NCI-H774 (cell line): ENCODE results near the gene ELK4.

Experiments used
- DNase-seq: peaks from one replicate; lab custom pipeline; 2025; lab: John Stamatoyannopoulos, UW

Gene ELK4, protein sequence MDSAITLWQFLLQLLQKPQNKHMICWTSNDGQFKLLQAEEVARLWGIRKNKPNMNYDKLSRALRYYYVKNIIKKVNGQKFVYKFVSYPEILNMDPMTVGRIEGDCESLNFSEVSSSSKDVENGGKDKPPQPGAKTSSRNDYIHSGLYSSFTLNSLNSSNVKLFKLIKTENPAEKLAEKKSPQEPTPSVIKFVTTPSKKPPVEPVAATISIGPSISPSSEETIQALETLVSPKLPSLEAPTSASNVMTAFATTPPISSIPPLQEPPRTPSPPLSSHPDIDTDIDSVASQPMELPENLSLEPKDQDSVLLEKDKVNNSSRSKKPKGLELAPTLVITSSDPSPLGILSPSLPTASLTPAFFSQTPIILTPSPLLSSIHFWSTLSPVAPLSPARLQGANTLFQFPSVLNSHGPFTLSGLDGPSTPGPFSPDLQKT

GRCh38 chr1:205631768-205632668, at the start of gene ELK4:
TSS of gene ELK4 (minus strand) at chr1:205632011. CDS start at chr1:205623882, 8,129 bp downstream.
- DNase-seq, result peak; percentile 98

DNA sequence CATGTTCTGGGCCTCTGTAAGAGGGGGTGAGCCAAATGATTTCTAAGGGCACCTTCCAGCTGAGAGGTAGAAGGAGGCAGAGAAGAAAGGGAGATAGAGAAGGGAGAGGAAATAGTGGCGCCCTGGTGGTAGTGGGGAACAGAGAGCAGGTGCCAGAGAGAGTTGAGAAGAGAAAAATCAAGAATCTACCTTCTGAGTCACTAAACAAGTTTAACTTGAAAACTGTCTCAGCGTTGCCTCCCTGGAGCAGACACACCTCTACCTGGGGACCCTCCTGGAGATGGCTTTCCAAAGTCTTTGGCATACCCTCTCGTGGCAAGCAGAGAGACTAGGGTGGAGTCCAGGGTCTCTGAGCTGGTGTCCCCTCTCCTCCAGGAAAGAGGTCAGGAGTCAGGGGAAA, 49.6 kb upstream of the ELK4 start:
- DNase-seq, result no peak

DNA sequence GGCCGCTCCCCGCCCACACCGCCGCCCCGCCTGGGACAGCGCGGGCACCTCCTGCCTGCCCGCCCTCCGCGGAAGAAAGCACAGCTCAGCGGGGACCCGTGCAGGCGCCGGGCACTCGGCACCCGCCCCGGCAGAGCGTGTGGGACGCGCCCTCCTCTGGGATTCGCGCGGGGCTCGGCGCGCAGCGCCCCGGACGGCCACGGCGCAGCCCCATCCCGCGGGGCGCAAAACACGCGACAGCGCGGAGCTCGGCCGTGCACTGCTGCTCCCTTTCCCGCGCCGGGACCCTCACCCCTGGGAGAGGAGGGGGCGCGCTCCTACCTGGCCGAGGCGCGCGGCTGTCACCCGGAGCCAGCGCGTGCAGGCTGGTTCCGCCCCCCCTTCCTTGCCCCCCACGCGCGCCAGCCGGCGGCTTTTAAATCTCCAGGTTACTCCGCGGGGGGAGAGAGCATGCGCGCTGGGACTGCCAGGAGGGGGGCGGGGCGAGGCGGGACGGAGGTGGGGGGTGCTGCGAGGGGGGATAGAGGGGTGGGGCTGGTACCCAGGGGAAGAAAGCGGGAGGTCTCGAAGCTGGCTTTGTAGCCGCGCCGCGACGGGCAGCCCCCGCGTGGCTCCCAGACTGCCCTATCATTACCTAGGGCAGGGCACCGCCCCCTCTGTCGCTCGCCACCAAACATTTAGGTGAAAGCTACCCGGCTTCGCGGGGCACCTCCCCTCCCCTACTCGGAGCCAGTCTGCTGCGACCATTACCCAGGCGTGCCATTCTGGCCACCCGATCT, 48.5 kb upstream of the ELK4 start, which contains the start of gene SLC45A3:
TSS of gene SLC45A3 (minus strand) at position 437 of the 779 bp plus-strand sequence. CDS start 15,853 bp downstream, outside the sequence.
- peak; percentile 53 for DNase-seq

DNA sequence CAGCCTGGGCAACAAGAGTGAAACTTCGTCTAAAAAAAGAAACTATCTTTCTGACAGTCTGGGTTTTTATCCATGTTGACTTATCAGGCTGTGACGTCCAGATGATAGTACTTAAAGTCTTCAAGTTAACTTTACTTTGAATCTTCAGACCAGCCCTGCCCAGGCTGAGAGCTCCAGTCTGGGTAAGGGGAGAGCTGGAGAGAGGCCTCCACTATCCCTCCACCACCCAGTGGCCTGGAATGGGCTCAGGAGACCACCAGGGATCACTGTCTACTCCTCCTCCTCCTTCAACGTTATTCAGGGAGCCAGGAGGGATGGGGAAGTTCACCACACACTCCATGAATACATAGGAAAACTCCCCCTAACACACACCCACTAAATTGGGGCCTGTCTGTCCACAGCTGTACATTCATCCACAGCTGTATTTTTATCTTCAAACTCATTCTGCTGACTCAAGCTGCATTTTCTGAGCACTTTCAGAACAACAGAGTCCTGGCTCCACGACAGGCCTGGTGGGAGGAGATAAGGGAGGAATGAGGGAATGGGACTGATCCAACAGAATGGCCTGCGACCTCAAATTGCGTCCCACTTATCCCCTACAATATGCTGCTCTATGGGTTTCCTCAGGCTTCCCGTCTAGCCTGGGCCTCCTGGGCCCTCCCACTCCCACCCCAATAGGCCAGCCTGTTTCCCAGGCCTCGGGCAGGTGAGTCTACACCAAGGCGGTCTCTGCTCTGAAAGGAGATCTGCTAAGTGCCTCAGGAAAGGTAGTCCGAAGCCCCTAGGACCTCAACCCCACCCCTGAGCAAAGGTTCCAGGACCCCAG, 46.7 kb upstream of the ELK4 start:
- no peak for DNase-seq

DNA sequence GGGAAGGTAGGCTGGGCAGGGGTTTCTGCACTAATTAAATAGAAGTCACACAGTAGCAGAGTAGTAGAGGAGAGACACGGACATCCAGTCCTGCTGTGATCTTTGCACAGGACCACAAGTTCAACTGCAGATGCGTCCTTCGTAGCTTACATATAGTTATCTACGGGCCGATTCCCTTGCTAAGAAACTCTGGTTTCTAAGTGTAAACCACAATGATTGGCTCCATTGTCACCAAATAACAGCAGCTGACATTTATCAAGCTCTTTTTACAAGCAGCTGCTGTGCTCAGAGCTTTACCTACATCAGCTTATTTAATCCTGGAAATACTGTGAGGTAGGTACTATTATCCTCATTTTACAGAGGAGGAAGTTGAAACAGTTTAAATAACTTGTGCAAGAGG, 45.4 kb upstream of the ELK4 start:
- no peak for DNase-seq

DNA sequence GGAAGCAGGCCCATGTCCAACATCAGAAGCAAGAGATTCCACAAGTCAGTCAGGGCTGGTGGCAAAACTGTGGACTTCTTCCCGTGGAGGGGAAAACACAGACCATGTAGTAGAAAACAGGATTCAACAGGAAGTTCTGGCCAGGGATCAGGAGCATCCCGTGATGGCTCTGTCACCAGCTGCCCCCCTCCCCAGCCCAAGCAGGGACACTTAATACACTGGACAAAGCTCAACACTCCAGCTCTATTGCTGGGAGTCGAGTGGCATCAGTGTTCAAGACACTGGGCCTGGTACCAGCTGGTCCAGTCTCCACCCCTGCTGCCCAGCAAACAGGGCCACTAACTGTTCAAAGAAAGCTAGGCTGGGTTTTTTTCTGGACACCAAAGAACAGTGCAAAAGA, 44.8 kb upstream of the ELK4 start:
- no peak for DNase-seq

- no peak for DNase-seq
Observed at GRCh38 chr1:205676002-205676401, 44.2 kb upstream of the ELK4 start.

DNA sequence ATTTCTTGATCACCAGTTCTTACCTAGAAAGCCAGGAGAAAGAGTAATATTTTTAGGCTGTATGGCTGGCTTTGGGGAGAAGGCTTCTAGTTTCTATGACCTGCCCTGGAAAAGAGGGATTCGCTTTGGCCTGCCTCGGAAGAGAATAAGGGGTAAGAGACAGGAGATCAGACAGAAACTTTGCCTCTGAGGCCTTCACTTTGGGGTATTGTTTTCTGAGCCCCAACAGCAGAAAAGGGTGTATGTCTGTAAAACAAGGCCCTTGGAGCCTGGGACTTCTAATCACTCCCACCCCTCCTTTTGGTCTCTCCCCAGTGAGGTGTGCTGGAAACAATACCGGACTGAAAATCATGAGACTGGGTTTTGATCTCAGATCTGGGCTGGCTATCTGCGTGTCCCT, 43.4 kb upstream of the ELK4 start:
- no peak for DNase-seq

- DNase-seq, result no peak
Observed at GRCh38 chr1:205672970-205673369, 41.2 kb upstream of the ELK4 start.

GRCh38 chr1:205672395-205672889, 40.6 kb upstream of the ELK4 start:
- no peak for DNase-seq

GRCh38 chr1:205670611-205671430, 39.0 kb upstream of the ELK4 start:
- DNase-seq, result no peak

DNA sequence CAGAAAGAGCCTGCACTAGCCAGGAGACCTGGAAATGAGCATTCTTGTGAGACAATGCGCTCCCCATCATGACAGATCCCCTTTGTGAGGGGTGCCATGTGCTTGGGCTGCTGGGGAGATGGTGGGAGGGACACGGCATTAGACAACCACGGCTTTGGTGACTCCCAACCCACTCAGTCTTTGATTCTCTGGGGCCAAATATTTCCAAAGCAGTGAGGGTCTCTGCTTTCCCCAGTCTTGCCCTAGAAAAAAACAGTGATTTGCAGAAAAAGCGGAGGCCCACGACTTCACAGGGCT, 38.3 kb upstream of the ELK4 start:
- no peak for DNase-seq

GRCh38 chr1:205669341-205670149, 37.7 kb upstream of the ELK4 start:
- no peak for DNase-seq

- DNase-seq, result no peak
Observed at GRCh38 chr1:205668951-205669340, 37.1 kb upstream of the ELK4 start.

- DNase-seq, result no peak
Observed at GRCh38 chr1:205667909-205668643, 36.3 kb upstream of the ELK4 start.

GRCh38 chr1:205666372-205667166, 34.8 kb upstream of the ELK4 start:
- DNase-seq, result no peak

GRCh38 chr1:205665201-205666045, 33.6 kb upstream of the ELK4 start:
- no peak for DNase-seq
